ENCODE data around the gene EFHC1.

The EFHC1 gene

DNA sequence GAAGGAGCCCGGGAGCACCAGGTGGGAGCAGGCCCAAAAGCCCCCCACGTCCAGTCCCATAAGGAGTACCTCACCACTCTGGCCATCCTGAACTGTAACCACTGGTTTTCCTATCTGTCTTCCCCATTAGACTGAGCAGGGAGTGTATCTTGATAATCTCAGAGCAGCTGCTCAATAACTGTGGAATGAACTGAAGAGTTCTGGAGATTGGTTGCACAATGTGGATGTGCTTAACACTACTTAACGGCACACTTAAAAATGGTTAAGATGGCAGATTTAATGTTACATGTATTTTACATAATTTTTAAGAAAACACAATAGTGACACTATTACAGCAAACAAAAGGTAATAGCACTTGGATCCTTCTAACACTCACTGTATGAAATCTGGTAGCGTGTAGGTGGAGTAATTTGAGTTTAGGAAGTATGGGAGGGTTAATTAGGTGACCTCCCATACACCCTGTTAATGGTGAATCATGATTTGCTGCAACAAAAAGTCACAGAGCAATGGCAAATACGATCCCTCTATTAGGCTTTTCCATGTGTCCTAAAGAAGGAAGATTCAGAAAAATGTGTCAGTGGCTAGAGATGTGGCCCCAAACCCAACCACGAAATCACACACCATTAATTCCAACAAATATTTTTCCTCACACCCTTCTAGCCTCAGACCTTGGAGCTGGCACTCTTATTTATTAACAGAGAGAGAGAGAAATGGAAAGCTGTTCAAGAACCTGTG, 138.3 kb downstream of the EFHC1 start:
- no peak for DNase-seq

- DNase-seq: no peak
Measured at GRCh38 chr6:52560462-52560861, 140.3 kb downstream of the EFHC1 start.

- DNase-seq: no peak
Measured at GRCh38 chr6:52562911-52563310, 142.8 kb downstream of the EFHC1 start.

GRCh38 chr6:52564856-52565255, 144.7 kb downstream of the EFHC1 start:
- no peak for DNase-seq

GRCh38 chr6:52566201-52566600, 146.1 kb downstream of the EFHC1 start:
- no peak for DNase-seq

- no peak for DNase-seq
Measured at GRCh38 chr6:52566853-52567279, 146.7 kb downstream of the EFHC1 start.

DNA sequence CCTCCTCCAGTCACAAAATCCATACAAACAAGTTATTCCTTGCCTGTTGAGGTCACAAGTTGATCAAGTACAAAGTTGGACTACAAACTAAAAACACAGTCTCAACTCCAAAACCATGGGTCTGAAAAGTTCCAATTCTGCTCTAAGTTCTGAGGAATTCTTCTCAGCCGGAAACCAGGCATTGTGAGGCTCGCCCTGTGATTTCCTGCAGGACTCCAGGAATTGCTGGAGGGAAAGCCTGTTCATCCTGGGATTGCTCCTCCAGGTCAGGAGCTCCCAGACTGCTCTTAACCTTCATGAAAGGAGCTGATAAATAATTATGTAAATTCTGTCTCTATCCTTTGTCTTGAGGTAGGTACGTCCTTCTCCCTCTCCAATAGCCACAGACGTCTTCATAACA, 148.2 kb downstream of the EFHC1 start:
- no peak for DNase-seq

DNA sequence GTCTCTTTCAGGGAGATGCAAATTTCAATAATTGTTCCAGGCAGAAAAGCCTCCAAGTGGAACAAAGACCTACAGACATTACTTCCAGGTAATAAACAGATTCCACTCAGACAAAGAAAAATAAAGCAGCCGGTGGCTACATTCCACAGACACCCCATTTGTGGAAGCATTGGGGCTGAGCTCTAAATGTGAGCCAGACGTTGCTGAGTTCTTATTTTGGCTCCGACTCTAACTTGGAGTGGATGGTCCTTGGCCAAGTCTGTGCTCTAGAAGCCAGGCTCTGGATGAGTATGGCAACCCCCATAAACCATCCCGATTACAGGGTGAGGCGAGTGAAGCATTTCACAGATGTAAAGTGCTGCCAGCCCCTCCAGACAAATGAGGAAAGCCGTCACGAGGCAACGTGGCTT, 150.2 kb downstream of the EFHC1 start:
- DNase-seq: no peak

DNA sequence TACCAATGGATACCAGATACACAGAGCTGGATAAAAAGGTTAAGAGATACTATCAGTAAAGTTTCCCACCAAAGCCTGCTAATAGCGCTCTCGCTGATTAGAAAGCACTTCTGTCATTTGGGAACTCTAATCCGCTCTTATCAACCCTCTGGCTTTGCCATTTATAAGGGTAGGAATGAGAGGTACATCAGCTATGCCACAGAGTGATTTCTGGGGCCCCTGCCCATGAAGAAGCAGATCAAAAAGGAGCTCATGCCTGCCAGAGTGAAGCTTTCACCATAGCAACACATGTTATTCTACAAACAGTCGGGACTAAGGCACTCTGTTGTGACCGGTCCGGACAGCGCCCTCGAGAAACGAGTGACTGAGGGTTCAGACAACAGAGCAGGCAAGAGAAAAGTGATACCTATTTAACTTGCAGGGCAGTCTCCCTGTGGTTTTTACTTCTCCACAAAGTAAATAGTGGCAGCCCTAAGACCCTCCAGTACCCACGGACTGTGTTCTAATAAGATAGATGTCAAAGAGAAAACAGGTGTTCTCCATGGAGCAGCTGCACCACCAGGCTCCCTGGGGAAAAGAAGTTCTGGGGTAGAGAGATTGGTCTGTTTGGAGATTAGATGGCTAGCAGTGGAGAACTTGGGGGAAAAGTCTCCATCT, 151.1 kb downstream of the EFHC1 start:
- DNase-seq: no peak

GRCh38 chr6:52572536-52572935, 152.4 kb downstream of the EFHC1 start:
- no peak for DNase-seq

- no peak for DNase-seq
Measured at GRCh38 chr6:52573295-52573694, 153.2 kb downstream of the EFHC1 start.

All from activated CD8-positive, alpha-beta memory T cell treated with anti-CD3 and anti-CD28 coated beads, Interleukin-2, amount 50 U/mL, for 48 hours (primary cell).